Islet of Langerhans (tissue), 1 donor: ENCODE results near the gene PRKAG2.

Experiments used
- FAIRE-seq: peaks from one replicate; lab custom pipeline; 2011; peaks lifted over from hg19 to GRCh38; lab: Jason Lieb, UNC

PRKAG2 gene

DNA sequence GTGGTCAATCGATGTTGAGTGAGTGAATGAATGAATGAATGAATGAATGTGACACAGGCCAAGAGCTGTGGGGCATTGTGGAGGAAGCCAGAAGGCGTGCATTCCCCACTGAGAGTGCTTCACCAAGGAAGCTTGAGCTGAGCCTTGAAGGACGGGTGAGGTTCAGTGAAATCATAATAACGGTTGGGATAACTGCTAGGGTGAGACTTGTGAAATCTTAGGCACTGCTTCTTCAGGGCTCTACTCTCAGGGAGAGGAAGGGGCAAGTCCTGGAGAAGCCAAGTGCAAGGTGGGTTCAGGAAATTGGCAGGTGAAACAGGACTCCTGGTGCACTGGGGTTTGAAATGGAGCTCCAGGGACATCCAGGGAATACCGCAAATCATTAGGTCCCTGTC, 23.7 kb upstream of the PRKAG2 start:
- no peak for FAIRE-seq

DNA sequence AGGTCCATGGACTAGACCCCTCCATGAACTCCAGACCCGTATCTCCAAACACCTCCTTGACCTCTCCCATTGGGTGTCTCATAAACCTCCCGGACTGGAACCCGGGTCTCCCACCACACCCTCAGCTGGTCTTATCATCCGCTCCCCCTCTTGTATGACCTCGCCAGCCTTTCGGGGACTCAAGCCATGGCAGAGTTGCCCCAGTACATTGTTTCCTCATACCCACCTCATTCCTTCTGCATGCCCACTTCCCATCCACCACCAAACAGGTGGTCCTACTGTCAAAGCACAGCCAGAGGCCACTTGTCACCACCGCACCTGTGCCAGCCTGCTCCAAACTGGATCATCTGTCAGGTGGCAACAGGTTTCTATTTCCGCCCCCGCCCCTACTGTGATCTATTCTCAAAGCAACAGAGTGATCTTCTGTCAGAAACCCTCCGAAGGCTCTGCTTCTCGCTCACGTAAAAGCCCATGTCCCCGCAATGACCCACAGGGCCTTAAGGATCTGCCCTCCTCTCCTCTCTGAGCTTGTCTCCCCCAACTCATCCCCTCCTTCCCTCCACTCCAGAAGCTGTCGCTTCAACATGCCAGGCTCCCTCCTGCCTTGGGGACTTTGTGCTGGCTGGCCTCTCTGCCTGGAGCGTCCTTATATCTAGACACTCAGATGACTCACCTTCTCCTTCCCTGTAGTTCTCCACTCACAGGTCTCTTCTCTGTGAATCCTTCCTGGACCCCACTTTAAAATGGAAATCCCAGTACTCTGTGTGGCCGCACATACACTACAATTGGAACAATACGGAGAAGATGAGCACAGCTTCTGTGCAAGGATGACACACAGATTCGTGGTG, 22.8 kb upstream of the PRKAG2 start:
- no peak for FAIRE-seq

DNA sequence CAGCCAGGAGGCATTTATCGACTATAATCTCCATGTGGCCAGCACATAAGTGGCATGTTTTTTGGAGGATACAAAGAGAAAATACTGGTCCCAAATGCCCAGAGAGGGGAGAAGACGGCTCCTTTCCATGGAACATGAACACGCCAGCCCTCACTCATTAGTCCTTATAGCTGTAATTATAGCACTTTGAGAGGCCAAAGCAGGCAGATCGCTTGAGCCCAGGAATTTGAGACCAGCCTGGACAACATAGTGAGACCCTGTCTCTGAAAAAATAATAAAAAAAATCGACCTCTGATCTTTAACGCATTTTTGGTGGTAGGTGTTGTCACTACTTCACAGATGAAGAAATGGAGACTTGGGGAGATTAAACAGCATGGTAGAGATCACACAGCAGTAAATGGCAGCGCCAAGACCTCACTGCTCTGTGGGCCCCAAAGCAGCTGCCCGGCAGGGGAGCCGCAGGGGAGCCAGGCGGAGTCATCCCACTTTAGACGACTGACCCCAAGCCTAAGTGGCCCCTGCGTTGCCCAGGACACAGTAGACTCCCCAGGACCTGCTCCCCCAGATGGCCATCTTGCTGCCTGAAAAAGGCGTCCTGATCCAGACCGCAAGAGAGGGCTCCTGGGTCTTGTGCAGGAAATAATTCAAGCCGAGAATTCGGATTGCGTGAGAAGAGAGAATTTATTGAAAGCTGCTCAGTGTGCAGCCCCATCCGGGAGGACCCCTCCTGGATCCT, 21.2 kb upstream of the PRKAG2 start:
- FAIRE-seq: no peak

DNA sequence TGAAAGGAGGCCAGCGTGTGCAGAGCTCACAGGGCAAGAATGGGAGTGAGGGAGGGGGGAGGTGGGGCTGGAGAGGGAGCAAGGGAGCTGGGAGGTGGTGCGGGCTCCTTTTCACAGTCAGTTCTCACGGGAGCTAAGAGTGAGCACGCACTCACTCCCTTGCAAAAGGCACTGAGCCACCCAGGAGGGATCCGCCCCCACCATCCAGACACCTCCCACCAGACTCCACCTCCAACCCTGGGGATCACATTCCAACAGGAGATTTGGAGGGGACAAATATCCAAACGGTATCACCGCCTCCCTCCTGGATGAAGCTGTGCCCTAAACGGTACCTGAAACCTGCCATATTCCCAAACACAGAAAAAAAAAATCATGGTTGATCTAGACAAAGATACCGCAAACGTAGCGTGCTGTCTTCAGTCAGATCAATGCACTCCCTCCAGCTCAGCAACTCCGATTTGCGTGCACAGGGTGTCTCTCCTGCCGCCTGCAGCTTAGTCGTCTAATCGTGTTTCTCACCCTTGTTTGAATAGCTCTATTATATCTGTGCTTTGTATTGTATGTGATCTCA, 20.3 kb upstream of the PRKAG2 start:
- FAIRE-seq: no peak

DNA sequence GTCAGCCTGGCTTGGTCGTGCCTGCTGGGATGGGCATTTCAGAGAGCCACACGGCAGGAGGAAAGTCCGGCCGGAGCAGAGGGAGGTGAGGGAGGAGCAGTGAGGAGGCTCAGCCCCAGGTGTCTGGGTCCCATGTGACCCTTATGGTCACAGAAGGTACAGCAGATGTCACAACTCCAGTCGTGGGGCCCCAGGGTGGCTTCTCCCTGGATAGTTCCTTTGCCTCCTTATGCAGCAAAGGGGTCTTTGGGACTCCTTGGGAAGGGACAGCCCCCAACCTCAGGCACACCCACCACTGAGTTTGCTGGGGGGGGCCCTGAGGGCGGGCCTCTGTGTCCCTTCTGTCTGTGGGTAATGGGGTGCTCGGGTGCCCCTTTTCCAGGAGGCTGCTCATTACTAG, 19.6 kb upstream of the PRKAG2 start:
- no peak for FAIRE-seq

DNA sequence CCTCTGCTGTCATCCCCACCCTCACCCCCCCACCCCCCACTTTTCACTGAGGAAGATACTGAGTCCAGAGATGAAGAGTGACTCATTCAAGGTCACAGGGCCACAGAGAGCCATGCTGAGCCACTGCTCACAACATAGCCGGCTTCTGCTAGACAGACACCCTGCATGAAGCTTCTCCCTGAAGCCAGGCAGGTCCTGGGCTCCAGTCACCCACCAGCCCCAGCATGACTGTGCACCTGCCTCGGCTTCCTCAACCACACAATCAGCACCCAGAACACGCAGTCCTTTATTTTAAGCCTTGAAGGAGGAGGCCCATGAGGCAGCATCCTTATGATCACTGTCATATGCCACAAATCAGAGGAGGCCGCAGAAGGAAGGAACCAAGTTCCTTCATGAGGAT, 19.2 kb upstream of the PRKAG2 start:
- no peak for FAIRE-seq

DNA sequence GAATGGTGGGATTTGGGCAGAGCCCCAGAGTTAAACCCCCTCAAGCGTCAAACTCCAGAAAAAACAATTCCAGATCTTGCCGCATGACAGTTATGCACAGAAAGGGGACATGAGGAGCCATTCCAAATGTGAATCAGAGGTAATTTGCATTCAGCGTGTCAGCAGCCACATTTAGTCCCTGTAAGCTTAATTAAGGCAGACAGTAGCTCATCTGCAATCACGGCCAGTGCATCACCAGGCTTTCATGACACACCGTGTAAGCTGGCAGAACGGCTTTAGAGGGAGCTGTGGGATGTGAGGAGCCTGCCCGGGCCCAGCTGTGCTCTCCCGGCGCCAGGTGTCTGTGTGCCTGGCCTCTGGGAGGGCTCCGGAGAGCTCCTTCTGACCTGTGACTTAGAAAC, 18.7 kb upstream of the PRKAG2 start:
- no peak for FAIRE-seq

DNA sequence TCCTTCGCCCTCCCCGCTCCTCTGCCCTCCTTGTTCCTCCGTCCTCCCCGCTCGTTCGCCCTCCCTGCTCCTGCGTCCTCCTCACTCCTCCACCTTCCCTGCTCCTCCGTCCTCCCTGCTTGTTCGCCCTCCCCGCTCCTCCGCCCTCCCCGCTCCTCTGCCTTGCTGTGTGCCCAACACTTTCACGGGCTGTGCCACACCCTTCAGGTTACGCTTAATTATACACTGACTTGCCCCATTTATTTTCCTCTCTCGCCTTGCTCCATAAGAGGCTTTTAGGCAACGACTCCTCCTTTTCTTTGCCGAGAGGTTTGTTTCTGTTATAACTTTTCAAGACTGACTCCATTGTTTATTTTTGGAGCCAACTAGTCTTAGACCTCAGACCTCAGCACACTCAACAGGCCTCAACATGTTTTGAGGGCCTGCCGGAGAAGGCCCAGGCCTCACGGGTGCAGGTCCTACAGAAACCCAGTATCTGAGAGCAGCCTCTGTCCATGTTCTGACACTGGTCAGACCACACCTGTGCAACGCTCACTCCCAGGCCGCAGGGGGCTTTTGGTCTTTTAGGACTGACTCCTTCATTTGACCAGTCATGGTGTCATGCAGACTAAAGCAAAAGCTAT, 18.2 kb upstream of the PRKAG2 start:
- no peak for FAIRE-seq

DNA sequence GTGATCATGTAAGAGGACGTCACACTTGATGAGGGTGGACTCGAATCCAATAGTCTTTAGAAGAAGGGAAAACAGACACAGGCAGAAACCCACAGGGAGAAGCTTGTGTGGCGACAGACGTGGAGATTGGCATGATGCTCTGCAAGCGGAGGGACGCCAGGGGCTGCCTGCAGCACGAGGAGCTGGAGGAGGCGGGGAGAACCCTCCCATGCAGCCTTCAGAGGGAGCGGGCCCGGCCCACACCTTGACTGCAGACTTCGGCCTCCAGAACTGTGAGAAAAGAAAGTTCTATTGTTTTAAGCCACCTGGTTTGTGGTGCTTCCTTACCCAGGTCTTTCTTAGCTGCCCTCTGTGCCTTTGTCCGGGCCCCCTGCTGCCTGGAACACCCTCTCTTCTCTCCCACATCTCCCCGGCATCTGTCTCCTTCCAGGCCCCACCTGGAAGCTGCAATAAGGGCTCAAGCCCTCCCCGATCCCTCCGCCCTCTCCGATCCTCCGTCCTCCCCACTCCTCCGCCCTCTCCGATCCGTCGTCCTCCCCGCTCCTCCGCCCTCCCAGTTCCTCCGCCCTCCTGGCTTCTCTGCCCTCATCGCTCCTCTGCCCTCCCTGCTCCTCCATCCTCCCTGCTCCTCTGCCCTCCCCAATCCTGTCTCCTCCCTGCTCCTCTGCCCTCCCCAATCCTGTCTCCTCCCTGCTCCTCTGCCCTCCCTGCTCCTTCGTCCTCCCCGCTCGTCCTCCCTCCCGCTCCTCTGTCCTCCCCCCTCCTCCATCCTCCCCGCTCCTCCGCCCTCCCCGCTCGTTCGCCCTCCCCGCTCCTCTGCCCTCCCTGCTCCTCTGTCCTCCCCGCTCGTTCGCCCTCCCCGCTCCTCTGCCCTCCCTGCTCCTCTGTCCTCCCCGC, 17.4 kb upstream of the PRKAG2 start:
- no peak for FAIRE-seq

DNA sequence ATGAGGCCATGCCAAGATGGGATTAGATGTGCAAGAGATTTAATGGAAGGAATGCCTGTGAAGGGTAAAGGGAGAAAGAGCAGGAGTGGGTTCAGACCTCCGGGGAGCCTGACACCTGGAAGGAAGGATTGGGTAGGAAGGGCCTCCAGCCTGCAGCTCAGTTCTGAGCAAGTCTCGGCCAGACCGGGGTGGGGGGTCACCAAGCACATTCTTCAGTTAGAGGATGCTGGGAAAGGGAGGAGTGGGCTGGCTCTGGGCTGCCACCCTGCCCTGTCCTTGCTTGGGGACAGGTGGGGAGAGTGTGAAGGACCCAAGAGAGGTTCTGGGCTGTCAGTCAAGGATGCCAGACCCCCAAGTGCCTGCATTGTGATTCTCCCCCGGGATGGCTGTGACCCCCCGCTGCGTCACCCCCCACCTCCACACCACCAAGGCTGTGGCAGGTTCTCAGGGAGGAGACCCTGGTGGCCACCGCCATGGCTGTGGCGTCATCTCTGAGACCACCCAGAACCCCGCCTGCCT, 16.5 kb upstream of the PRKAG2 start:
- FAIRE-seq: no peak

DNA sequence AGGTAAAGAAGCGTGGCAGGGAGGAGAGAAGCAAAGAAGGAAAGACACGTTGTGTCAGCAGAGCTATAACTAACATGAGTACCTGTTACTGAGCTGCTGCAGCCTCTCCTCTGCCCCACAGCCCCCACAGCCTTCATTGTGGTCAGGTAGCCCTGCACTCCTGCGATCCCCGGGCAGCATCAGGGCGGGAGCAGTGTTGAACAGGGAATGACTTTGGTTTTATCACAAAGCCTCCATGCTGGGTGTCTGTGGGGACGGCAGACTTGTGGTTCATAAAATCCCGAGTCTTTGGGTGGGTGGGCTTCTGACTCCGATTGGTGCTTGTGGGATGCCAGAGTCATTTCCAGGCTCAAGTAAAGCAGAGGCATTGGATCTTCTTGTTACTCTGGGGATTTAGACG, 14.8 kb upstream of the PRKAG2 start:
- no peak for FAIRE-seq

DNA sequence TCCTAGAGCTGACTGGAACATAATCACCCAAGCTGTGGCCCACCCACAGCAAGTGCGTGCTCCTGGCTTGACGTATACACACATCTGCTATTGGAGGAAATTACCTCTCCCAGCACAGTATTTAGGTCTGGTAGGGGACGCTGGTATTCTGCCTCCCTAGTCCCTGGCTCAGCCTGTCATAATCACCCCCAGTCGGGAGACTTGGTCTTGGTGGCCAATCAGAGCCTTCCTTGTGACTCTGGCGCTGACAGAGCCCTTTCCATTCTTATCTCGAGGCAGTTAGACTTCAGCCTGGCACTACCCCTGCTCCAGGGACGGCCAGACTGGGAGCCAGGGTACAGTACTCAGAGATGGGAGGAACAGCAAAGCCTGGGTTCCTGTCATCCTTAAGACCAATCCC, 14.3 kb upstream of the PRKAG2 start:
- no peak for FAIRE-seq

DNA sequence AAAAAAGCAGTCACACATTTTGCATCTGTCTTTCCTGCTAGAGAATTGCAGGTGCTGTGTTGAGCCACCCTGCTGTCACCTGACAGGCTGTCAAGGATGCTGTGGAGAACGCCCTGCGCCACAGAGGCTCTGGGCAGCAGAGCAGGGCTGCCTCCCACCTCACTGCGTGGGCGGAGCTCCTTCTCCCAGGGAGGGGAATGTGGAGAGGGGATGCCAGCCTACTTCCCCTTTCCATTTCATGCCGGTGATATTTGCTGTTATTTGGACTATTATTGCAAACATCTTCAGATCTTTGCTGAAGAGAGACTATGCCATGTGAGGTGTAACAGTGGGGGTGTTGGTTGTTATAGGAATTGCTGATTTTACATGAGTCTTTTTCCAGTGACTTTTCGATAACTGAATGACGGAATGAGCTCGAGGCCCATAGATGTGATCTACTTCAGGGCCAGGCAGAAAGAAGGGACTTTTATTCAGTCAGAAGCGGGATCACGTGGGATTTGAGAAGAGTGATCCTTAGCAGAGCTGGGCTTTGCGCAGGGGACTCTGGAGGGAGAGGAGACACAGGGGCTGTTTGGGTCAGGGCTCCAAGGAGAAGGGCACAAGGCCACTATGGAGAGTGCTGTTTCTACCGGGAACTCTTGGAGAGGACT, 13.6 kb upstream of the PRKAG2 start:
- FAIRE-seq: no peak

DNA sequence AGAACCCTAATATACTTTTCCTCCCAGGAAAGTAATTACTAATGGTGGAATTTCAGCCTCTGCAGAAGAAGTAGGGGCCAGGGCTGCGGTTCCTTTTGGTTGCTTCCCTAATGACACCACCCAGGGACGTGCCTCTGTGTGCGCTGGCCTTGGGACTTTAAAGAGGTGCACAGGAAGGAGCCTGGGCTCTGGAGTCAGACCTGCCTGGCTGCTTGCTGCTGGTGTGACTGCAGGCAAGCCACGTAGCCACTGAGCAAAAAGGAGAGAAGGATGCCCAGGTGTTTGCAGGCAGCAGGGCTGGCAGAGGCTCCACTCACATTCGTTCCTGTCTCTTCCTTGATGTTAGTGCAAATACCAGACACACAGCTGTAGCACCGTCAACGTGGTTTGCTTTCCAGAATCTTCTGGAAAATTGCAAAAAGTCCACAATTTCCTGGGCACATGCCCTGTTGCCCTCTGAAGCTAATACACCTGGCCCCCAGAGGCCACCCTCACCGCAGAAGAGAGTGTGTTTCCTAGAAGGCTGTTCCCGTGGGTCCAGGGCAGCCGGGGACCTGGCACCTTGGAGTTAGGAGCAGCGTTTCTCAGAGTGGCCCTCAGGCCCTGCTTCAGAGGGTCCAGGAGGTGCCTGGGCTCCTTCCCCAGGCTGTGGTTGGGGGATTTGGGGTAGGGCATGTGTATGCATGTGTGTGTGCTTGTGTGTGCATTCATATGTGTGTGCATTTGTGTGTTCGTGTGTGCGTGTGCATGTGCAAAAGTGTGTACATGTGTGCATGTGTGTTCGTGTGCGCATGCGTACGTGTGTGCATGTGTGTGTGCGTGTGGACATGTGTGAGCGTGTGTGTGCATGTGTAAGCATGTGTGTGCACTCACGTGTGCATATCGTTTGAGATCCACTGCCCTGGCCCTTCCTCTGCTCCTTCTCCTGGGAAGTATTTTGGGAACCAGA, 12.8 kb upstream of the PRKAG2 start:
- no peak for FAIRE-seq

DNA sequence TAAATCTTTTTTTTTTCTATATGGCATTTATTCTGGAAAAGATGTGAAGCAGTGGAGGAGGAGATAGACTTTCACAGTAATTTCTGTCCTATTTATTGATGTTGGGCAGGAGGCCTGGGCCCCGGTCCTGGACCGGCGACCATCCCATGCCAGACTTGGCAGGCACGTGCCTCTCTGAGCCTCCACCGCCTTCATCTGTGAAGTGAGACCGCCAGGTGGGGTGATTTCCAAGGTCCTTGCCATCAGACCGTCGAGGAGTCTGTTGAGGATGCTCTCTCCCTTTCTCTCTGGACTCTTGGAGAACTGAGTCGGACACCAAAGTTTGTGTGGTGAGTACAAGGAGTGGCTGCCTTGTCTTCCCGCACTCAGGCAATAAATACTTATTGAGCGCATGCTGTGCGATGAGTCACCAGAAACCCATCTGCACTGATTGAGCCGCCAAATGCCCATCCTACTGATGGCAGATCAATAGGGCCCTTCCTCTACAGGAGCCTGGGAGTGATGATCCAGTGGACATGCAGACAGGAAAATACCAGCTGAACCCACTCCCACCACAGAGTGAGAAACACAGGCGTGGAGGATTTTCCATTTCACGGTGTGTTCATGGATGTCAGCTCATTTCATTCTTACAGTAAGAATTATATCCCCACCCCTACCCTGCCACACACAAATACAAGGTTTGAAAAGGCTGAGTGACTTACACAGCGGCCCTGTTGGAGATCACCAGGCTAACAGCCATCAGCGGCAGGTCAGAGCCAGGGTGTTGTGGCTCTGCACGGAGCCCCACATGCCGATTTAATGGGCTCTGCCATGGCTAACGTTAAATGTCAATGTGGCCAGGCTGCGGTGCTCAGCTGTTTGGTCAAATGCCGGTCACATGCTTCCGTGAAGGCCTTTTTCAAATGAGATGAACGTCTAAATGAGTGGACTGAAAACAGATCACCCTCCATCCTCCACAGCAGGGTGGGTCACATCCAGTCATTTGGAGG, 11.5 kb upstream of the PRKAG2 start:
- no peak for FAIRE-seq

DNA sequence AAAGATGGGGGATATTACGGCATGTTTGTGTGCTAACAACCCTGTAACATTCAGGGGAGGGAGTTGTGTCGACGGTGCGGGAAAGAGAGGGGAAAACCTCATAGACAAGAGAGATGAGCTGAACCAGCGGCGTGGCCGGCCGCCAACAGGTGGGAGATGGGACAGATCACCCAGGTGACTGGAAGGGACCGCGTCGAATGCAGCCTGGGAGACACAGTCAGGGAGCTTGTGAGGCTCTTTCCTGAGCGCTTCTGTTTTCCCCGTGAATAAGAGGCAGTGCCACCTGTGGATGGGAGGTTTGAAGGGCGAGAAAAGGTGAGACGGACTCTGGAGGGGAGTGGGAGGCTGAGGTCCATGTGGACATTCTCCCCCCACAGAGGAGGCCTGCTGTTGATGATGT, 9.9 kb upstream of the PRKAG2 start:
- no peak for FAIRE-seq

DNA sequence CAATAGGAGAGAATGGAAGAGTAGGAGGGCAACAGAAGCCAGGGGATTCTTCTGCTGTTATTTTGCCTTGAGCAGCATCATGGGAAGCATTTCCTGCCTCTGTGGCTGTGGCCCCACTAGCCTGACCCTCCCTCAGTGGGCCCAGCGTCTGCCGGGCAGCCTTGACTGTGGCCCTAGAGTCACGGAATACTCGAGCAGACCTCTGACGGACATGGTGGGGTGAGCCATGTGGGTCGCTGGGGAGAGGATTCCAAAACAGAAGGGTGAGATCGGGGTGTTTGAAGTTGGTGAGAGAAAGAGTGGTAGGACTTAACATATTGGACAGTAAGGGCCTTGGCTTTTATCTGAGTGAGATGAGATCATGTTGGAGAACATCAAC, 8.3 kb upstream of the PRKAG2 start:
- FAIRE-seq: no peak

DNA sequence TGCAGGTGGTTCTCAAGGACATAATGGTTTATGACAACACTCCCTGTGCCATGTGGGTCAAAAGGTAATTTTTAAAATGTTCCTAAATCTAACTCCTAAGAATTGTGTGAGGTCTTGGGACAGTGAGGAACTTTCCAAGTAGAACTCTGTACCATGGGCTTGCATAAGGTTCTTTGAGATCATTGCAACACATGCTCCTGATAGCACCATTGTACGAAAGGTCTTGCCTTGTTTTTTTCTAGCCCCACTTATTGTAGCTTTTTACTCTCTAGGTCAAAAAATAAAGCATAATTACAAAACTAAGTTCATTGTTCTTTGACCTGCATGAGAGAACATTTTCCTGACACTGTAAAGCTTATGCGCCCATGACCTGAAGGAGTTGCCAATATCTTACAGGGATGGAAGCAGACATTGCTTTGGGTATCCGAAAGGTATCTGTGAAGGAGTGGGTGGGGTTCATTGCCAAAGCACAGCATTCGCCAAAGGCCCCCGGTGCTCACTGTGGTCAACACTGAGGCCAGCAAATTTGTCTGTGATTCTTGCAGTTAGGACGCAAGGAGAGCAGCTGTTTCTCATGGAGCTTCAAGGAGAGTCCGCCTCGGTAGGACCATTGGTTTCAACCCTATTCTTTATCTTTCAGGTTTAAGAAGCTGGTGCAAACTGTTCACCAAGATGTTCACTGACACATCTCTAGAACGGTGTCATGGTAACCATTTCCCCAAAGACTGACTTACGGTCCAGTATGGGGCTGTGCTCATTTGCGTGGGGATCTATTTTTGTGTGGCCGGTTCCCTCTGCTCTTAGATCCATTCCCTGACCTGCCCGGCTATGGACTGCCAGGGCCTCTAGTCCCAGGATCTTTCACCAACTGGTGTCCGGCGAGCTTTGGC, 7.6 kb upstream of the PRKAG2 start:
- no peak for FAIRE-seq
